ENCODE data around the gene TMUB2. TPM values are rescaled to one million over a fixed set of nuclear protein-coding genes. Genes with fewer than 3 reads are reported as not detected.

TMUB2 gene
- polyA plus RNA-seq, 1 of the 3 experiments (the other 2 are of a cell fraction): 49.5 TPM

DNA sequence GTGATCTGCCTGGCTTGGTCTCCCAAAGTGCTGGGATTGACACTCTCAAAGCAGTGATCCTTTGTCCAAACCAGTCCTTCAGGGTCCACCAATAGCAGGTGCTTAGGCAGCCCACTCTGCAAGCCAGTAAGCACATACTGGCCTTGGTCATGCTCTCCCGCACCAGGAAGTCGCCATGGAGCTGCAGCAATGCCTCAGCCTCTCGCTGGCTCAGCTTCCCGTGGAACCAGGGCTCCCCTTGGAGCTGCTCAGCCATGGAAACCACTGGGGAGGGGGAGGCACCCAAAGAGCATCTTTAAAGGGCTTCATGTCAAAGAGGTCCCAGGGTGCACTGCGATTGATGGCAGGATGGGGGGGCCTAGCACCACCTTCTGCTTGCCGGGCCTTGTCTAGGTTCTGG is 42.3 kb downstream of the TMUB2 start:
- no peaks in the 10 kb centered on the region; a peak in 1 of 4 replicates for H3K4me1 ChIP-seq (ENCODE audit: control insufficient read depth in 1 of 2, insufficient read depth in 2 of 2, low read depth in 1 of 2, low read length in 1 of 2)
- no peaks in the 10 kb centered on the region for H3K9me2 ChIP-seq
- no peaks in the 10 kb centered on the region for H3K36me3 ChIP-seq (replicated peaks in 1 of 2; ENCODE audit: control insufficient read depth in 1 of 2, insufficient read depth in 2 of 2, low read length in 1 of 2)
- H3F3A ChIP-seq (replicated peaks; ENCODE audit: insufficient read depth): peaks cover 9% of the 10 kb centered on the region
- no peak overlapping the region for H2AFZ ChIP-seq (ENCODE audit: low read depth)
- no peak for DNase-seq
- no peaks in the 10 kb centered on the region for H4K20me1 ChIP-seq (ENCODE audit: insufficient read depth)
- no peak overlapping the region for H3K9ac ChIP-seq
- TF ChIP-seq RFX5 (IDR thresholded peaks at IDR 0.05; ENCODE audit: low read length): no peak
- TF ChIP-seq CTCF (IDR thresholded peaks at IDR 0.05): no peak
- TF ChIP-seq YY1 (IDR thresholded peaks at IDR 0.05; ENCODE audit: low read depth): no peak
- no peak for TF ChIP-seq JUND (IDR thresholded peaks at IDR 0.05)
- no peak for TF ChIP-seq EZH2phosphoT487 (IDR thresholded peaks at IDR 0.05; ENCODE audit: borderline replicate concordance, low read depth)
- no peak for TF ChIP-seq REST (IDR thresholded peaks at IDR 0.05; ENCODE audit: low read depth, low read length)
- TF ChIP-seq FOXJ3 (CRISPR knock-in tag; IDR thresholded peaks at IDR 0.05): no peak
- no peak for TF ChIP-seq TAF1 (IDR thresholded peaks at IDR 0.05; ENCODE audit: borderline replicate concordance, low read depth, low read length)
- TF ChIP-seq SMC3 (IDR thresholded peaks at IDR 0.05; ENCODE audit: low read depth, low read length): no peak
- TF ChIP-seq, protein P1, sequence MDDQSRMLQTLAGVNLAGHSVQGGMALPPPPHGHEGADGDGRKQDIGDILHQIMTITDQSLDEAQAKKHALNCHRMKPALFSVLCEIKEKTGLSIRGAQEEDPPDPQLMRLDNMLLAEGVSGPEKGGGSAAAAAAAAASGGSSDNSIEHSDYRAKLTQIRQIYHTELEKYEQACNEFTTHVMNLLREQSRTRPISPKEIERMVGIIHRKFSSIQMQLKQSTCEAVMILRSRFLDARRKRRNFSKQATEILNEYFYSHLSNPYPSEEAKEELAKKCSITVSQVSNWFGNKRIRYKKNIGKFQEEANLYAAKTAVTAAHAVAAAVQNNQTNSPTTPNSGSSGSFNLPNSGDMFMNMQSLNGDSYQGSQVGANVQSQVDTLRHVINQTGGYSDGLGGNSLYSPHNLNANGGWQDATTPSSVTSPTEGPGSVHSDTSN (IDR thresholded peaks at IDR 0.05): no peak
- no peak for TF ChIP-seq GABPA (IDR thresholded peaks at IDR 0.05; ENCODE audit: low read depth)
- TF ChIP-seq RXRA (IDR thresholded peaks at IDR 0.05; ENCODE audit: borderline replicate concordance, low read depth): no peak
- no peak for TF ChIP-seq EP300 (IDR thresholded peaks at IDR 0.05; ENCODE audit: borderline replicate concordance in 1 of 2, low read depth in 1 of 2, low read length in 1 of 2)
- no peak for TF ChIP-seq FOSL2 (IDR thresholded peaks at IDR 0.05; ENCODE audit: borderline replicate concordance, low read depth)
- TF ChIP-seq NRF1 (IDR thresholded peaks at IDR 0.05; ENCODE audit: low read depth, low read length): no peak
- no peak for TF ChIP-seq SIN3A (IDR thresholded peaks at IDR 0.05; ENCODE audit: borderline replicate concordance, low read depth, low read length)
- TF ChIP-seq POLR2AphosphoS5 (IDR thresholded peaks at IDR 0.05; ENCODE audit: low read depth, low read length): no peak
- no peak for TF ChIP-seq TEAD4 (IDR thresholded peaks at IDR 0.05; ENCODE audit: borderline replicate concordance, insufficient read depth)
- no peak for TF ChIP-seq GATA2 (CRISPR knock-in tag; IDR thresholded peaks at IDR 0.05)
- TF ChIP-seq, protein P2, sequence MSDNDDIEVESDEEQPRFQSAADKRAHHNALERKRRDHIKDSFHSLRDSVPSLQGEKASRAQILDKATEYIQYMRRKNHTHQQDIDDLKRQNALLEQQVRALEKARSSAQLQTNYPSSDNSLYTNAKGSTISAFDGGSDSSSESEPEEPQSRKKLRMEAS (IDR thresholded peaks at IDR 0.05; ENCODE audit: low read depth): no peak
- no peak overlapping the region for H3K4me2 ChIP-seq
- POLR2A ChIA-PET: interaction anchor here (1.0 kb wide), 1 partner anchor 16 kb away, joined by 3 read pairs; no protein-coding TSS in a partner anchor
- CTCF ChIA-PET: no interaction called here
- no peaks in the 10 kb centered on the region for H3K9me3 ChIP-seq
- no peak overlapping the region for H3K4me3 ChIP-seq (ENCODE audit: low read depth in 2 of 2, low read length in 1 of 2)
- no peak overlapping the region for H3K27ac ChIP-seq (ENCODE audit: low read depth in 2 of 2, low read length in 1 of 2)
- H3K79me2 ChIP-seq (ENCODE audit: insufficient read depth): no peaks in the 10 kb centered on the region
- H3K27me3 ChIP-seq (ENCODE audit: insufficient read depth): no peaks in the 10 kb centered on the region
- WGBS (ENCODE audit: low lambda C conversion rate): 80% methylated on average over 4 of the region's 6 CpGs
